DND-41 (cell line): ENCODE measurements around the gene HVCN1.
"Not testable (repeated sequence)": the region's sequence is repeated elsewhere in the genome, so short reads cannot be mapped to it uniquely, and the experiment has no call there.

ENCODE experiments used
- ATAC-seq: fragments of 200-7000 bp; cut with Tn5 transposase; 3 replicates; pipeline ENCODE4 v1.9.1; 2021; ENCODE audit warnings: low read depth; ENCODE audit not compliant: insufficient read depth
- DNase-seq: peaks from one replicate; pipeline ENCODE4 v3.0.0-alpha.2; 2020
- H2AFZ ChIP-seq: 2 replicates; pipeline ENCODE4 v1.6.0; 2012; ENCODE audit warnings: low read depth, low read length
- H3K27ac ChIP-seq: 2 replicates; pipeline ENCODE4 v1.5.1; 2012; ENCODE audit warnings: low read length, inconsistent platforms
- H3K27me3 ChIP-seq: fragments of 200-600 bp; sonication (generic); 2 replicates; pipeline ENCODE4 v1.6.0; 2012; ENCODE audit warnings: low read length, mild to moderate bottlenecking, inconsistent platforms; ENCODE audit not compliant: insufficient read depth, poor library complexity
- H3K36me3 ChIP-seq: 2 replicates; pipeline ENCODE4 v1.5.1; 2012; ENCODE audit warnings: low read length, inconsistent platforms; ENCODE audit not compliant: insufficient read depth
- H3K4me1 ChIP-seq: 2 replicates; pipeline ENCODE4 v1.5.1; 2012; ENCODE audit warnings: mild to moderate bottlenecking, low read length; ENCODE audit not compliant: insufficient read depth
- H3K4me2 ChIP-seq: 2 replicates; pipeline ENCODE4 v1.6.0; 2012; ENCODE audit warnings: mild to moderate bottlenecking, moderate library complexity, low read length, inconsistent platforms; ENCODE audit not compliant: insufficient read depth
- H3K4me3 ChIP-seq, 2 experiments: fragments of 200-600 bp in 1 of 2; shearing (Covaris generic) in 1 of 2; 2 replicates each; pipeline ENCODE4 v1.5.1; 2012 to 2016; ENCODE audit warnings: inconsistent platforms in 2 of 2, low read length in 2 of 2, mild to moderate bottlenecking in 2 of 2, low read depth in 1 of 2, moderate library complexity in 1 of 2
- H3K79me2 ChIP-seq: 2 replicates; pipeline ENCODE4 v1.6.0; 2012; ENCODE audit warnings: low read length, inconsistent platforms; ENCODE audit not compliant: insufficient read depth
- H3K9ac ChIP-seq: 2 replicates; pipeline ENCODE4 v1.6.0; 2012; ENCODE audit warnings: low read depth, mild to moderate bottlenecking, inconsistent platforms, low read length, moderate library complexity
- H3K9me3 ChIP-seq: 2 replicates; pipeline ENCODE4 v1.5.1; 2012; ENCODE audit warnings: low read length, moderate library complexity, mild to moderate bottlenecking, inconsistent platforms; ENCODE audit not compliant: insufficient read depth, severe bottlenecking
- H4K20me1 ChIP-seq: 2 replicates; pipeline ENCODE4 v1.6.0; 2012; ENCODE audit warnings: low read length; ENCODE audit not compliant: insufficient read depth
- EZH2 ChIP-seq: IDR thresholded peaks from 3 replicates; pipeline ENCODE4 v1.6.1; 2012; ENCODE audit warnings: borderline replicate concordance, low read depth, mild to moderate bottlenecking, moderate library complexity, low read length, inconsistent platforms; ENCODE audit not compliant: severe bottlenecking
- TF ChIP-seq, protein P1 (sequence below): IDR thresholded peaks from 2 replicates; pipeline ENCODE4 v1.5.1; 2012; ENCODE audit warnings: borderline replicate concordance, low read length, moderate library complexity, mild to moderate bottlenecking; ENCODE audit not compliant: poor library complexity, severe bottlenecking; ENCODE audit errors: extremely low read depth

Gene HVCN1

DNA sequence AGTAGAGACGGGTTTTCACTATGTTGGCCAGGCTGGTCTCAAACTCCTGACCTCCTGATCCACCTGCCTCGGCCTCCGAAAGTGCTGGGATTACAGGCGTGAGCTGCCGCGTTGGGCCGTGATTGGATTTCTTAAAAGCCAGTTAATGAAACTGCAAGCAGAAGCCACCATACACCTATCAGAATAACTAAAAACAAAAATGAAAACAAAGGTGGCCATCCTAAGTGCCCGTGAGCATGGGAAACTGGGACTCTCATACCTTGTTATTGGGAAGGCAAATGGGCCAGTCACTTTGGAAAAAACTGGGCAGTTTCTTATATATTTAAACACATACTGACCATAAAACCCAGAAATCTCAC lies 82.7 kb downstream of the HVCN1 start:
- DNase-seq (no peak), ATAC-seq (no peak)
- Histone ChIP-seq H3K27me3 (no peaks in the 10 kb centered on the region), H3K4me1 (peaks cover 13% of the 10 kb centered on the region), H3K9ac (peak overlapping the region; percentile 44), H3K36me3 (no peaks in the 10 kb centered on the region), H3K27ac (peak overlapping the region; percentile 60; the same call in 1 of the 2 replicates), H2AFZ (peak overlapping the region; percentile 83), H3K79me2 (no peaks in the 10 kb centered on the region), H3K9me3 (no peaks in the 10 kb centered on the region), H3K4me3 (peak overlapping the region in 1 of 2 experiments; percentile 45; a peak in 1 of 4 replicates), H3K4me2 (peak overlapping the region; percentile 59), H4K20me1 (no peaks in the 10 kb centered on the region)
- TF ChIP-seq, protein P1, sequence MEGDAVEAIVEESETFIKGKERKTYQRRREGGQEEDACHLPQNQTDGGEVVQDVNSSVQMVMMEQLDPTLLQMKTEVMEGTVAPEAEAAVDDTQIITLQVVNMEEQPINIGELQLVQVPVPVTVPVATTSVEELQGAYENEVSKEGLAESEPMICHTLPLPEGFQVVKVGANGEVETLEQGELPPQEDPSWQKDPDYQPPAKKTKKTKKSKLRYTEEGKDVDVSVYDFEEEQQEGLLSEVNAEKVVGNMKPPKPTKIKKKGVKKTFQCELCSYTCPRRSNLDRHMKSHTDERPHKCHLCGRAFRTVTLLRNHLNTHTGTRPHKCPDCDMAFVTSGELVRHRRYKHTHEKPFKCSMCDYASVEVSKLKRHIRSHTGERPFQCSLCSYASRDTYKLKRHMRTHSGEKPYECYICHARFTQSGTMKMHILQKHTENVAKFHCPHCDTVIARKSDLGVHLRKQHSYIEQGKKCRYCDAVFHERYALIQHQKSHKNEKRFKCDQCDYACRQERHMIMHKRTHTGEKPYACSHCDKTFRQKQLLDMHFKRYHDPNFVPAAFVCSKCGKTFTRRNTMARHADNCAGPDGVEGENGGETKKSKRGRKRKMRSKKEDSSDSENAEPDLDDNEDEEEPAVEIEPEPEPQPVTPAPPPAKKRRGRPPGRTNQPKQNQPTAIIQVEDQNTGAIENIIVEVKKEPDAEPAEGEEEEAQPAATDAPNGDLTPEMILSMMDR, result no peak
- TF ChIP-seq EZH2, result no peak

- Histone ChIP-seq H2AFZ (peak overlapping the region; percentile 73), H3K4me1 (peaks cover 13% of the 10 kb centered on the region)
- H3K4me2 ChIP-seq, result not testable (repeated sequence)
These were observed 86.7 kb downstream of the HVCN1 start for GRCh38 chr12:110602085-110602814.

GRCh38 chr12:110600254-110600653 lies 88.7 kb downstream of the HVCN1 start:
- TF ChIP-seq, protein P1, result peak; percentile 54
- no peak for TF ChIP-seq EZH2
- no peak overlapping the region for H2AFZ ChIP-seq
- DNase-seq, result no peak
- no peak overlapping the region for H3K4me3 ChIP-seq
- no peak overlapping the region for H3K9ac ChIP-seq
- no peaks in the 10 kb centered on the region for H3K9me3 ChIP-seq
- no peaks in the 10 kb centered on the region for H4K20me1 ChIP-seq
- no peak overlapping the region for H3K27ac ChIP-seq
- ATAC-seq, result peak; percentile 32; the same call in 1 of the 3 replicates
- peaks cover 3% of the 10 kb centered on the region; the same call in 1 of the 2 replicates for H3K4me1 ChIP-seq
- no peaks in the 10 kb centered on the region for H3K79me2 ChIP-seq
- no peaks in the 10 kb centered on the region for H3K36me3 ChIP-seq
- no peaks in the 10 kb centered on the region for H3K27me3 ChIP-seq
- H3K4me2 ChIP-seq, result no peak overlapping the region

More at GRCh38 chr12:110602085-110602814, 86.7 kb downstream of the HVCN1 start:
- TF ChIP-seq, protein P1, result peak; percentile 93
- peak; percentile 90 for ATAC-seq
- not testable (repeated sequence) for H3K79me2 ChIP-seq, H4K20me1 ChIP-seq, H3K27me3 ChIP-seq, H3K4me3 ChIP-seq, H3K9me3 ChIP-seq, H3K36me3 ChIP-seq, H3K27ac ChIP-seq, H3K9ac ChIP-seq
- DNase-seq, result peak; percentile 55
